Measurements from ENCODE around the gene QRSL1.
A peak's percentile ranks its signal among the peaks of the same experiment; 100 is the strongest.

The QRSL1 gene

GRCh38 chr6:106629859-106630163 lies 433 bp downstream of the QRSL1 start:
- Histone ChIP-seq H3K9me2 (replicated peaks; ENCODE audit: control insufficient read depth, low read length) (no peaks in the 10 kb centered on the region), H3K4me3 (ENCODE audit: low read length) (peak overlapping the region; percentile 91), H3K9me3 (ENCODE audit: control insufficient read depth, insufficient read depth, low read length) (no peaks in the 10 kb centered on the region), H3K27ac (ENCODE audit: low read depth, low read length) (peak overlapping the region; percentile 92), H4K20me1 (ENCODE audit: control insufficient read depth, insufficient read depth, low read depth, low read length) (no peaks in the 10 kb centered on the region), H3K4me2 (ENCODE audit: low read length) (peak overlapping the region; percentile 81), H3K27me3 (ENCODE audit: control insufficient read depth, low read length) (no peaks in the 10 kb centered on the region), H3K36me3 (ENCODE audit: control insufficient read depth, low read length) (peaks cover 35% of the 10 kb centered on the region), H3K79me2 (ENCODE audit: control insufficient read depth, low read length) (peaks cover 94% of the 10 kb centered on the region), H3K4me1 (ENCODE audit: control insufficient read depth, low read length) (peaks cover 62% of the 10 kb centered on the region), H3F3A (ENCODE audit: control insufficient read depth, insufficient read depth) (peaks cover 17% of the 10 kb centered on the region)
- no peak for TF ChIP-seq CTCF (IDR thresholded peaks at IDR 0.05; ENCODE audit: low read depth, low read length, poor library complexity, severe bottlenecking)
- no peak for TF ChIP-seq EZH2phosphoT487 (IDR thresholded peaks at IDR 0.05; ENCODE audit: borderline replicate concordance, low read length)

- Histone ChIP-seq H3K9me2 (replicated peaks; ENCODE audit: control insufficient read depth, low read length) (no peaks in the 10 kb centered on the region), H3K79me2 (ENCODE audit: control insufficient read depth, low read length) (peaks cover 95% of the 10 kb centered on the region), H3K36me3 (ENCODE audit: control insufficient read depth, low read length) (peaks cover 39% of the 10 kb centered on the region), H3F3A (ENCODE audit: control insufficient read depth, insufficient read depth) (peaks cover 17% of the 10 kb centered on the region), H3K4me2 (ENCODE audit: low read length) (peak overlapping the region; percentile 81), H3K4me1 (ENCODE audit: control insufficient read depth, low read length) (peaks cover 68% of the 10 kb centered on the region), H4K20me1 (ENCODE audit: control insufficient read depth, insufficient read depth, low read depth, low read length) (no peaks in the 10 kb centered on the region), H3K27me3 (ENCODE audit: control insufficient read depth, low read length) (no peaks in the 10 kb centered on the region), H3K4me3 (ENCODE audit: low read length) (peak overlapping the region; percentile 91), H3K9me3 (ENCODE audit: control insufficient read depth, insufficient read depth, low read length) (no peaks in the 10 kb centered on the region), H3K27ac (ENCODE audit: low read depth, low read length) (peak overlapping the region; percentile 92)
- TF ChIP-seq EZH2phosphoT487 (IDR thresholded peaks at IDR 0.05; ENCODE audit: borderline replicate concordance, low read length) (no peak), CTCF (IDR thresholded peaks at IDR 0.05; ENCODE audit: low read depth, low read length, poor library complexity, severe bottlenecking) (no peak)
Measured at GRCh38 chr6:106630366-106630765, 988 bp downstream of the QRSL1 start.

DNA sequence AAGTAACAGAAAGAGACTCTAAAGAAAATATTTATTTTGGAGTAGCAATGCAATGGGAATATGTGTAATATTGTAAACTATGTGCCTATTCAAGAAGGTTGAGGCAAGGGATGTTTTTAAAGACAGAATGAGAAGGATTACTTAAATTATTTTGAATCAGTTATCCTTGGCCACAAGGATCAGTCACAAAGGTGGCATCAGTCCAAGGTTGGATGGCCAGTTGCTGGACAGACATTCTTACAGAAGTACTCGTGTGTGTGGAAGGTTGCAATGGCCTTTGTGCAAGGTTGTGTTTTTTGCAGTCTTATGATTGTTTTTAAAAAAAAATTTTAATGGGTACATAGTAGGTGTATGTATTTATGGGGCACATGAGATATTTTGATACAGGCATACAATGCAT lies 2.0 kb downstream of the QRSL1 start:
- Histone ChIP-seq H3K27ac (ENCODE audit: low read depth, low read length) (no peak overlapping the region), H3K4me3 (ENCODE audit: low read length) (peak overlapping the region; percentile 34), H3K79me2 (ENCODE audit: control insufficient read depth, low read length) (peaks cover 97% of the 10 kb centered on the region), H3K9me3 (ENCODE audit: control insufficient read depth, insufficient read depth, low read length) (no peaks in the 10 kb centered on the region), H4K20me1 (ENCODE audit: control insufficient read depth, insufficient read depth, low read depth, low read length) (no peaks in the 10 kb centered on the region), H3K36me3 (ENCODE audit: control insufficient read depth, low read length) (peaks cover 44% of the 10 kb centered on the region), H3F3A (ENCODE audit: control insufficient read depth, insufficient read depth) (peaks cover 17% of the 10 kb centered on the region), H3K27me3 (ENCODE audit: control insufficient read depth, low read length) (no peaks in the 10 kb centered on the region), H3K4me1 (ENCODE audit: control insufficient read depth, low read length) (peaks cover 71% of the 10 kb centered on the region), H3K4me2 (ENCODE audit: low read length) (peak overlapping the region; percentile 41), H3K9me2 (replicated peaks; ENCODE audit: control insufficient read depth, low read length) (no peaks in the 10 kb centered on the region)
- TF ChIP-seq EZH2phosphoT487 (IDR thresholded peaks at IDR 0.05; ENCODE audit: borderline replicate concordance, low read length) (no peak), CTCF (IDR thresholded peaks at IDR 0.05; ENCODE audit: low read depth, low read length, poor library complexity, severe bottlenecking) (no peak)

- Histone ChIP-seq H3K9me3 (ENCODE audit: control insufficient read depth, insufficient read depth, low read length) (no peaks in the 10 kb centered on the region), H4K20me1 (ENCODE audit: control insufficient read depth, insufficient read depth, low read depth, low read length) (no peaks in the 10 kb centered on the region), H3K4me1 (ENCODE audit: control insufficient read depth, low read length) (peaks cover 85% of the 10 kb centered on the region), H3K27me3 (ENCODE audit: control insufficient read depth, low read length) (no peaks in the 10 kb centered on the region; the same call in 1 of the 2 replicates), H3K79me2 (ENCODE audit: control insufficient read depth, low read length) (peaks cover 95% of the 10 kb centered on the region), H3K4me3 (ENCODE audit: low read length) (no peak overlapping the region), H3F3A (ENCODE audit: control insufficient read depth, insufficient read depth) (peaks cover 17% of the 10 kb centered on the region), H3K4me2 (ENCODE audit: low read length) (no peak overlapping the region), H3K36me3 (ENCODE audit: control insufficient read depth, low read length) (peaks cover 58% of the 10 kb centered on the region), H3K27ac (ENCODE audit: low read depth, low read length) (no peak overlapping the region), H3K9me2 (replicated peaks; ENCODE audit: control insufficient read depth, low read length) (no peaks in the 10 kb centered on the region)
- no peak for TF ChIP-seq EZH2phosphoT487 (IDR thresholded peaks at IDR 0.05; ENCODE audit: borderline replicate concordance, low read length)
- TF ChIP-seq CTCF (IDR thresholded peaks at IDR 0.05; ENCODE audit: low read depth, low read length, poor library complexity, severe bottlenecking) = no peak
Measured at GRCh38 chr6:106634565-106634964, 5.2 kb downstream of the QRSL1 start.

All from DOHH2 (cell line).